Liver (tissue), 3 donors: ENCODE data around the gene CXCL16.

Experiments
- CTCF ChIP-seq: fragments of 150-350 bp; IDR thresholded peaks from 2 replicates; pipeline ENCODE4 v1.5.1; 2017; ENCODE audit warnings: improper control_type of control experiment, low read depth, low read length; ENCODE audit not compliant: missing input control
- EGR1 ChIP-seq, 2 donors: IDR thresholded peaks; 2 replicates each; pipeline ENCODE4 v1.6.1; 2016 to 2018; ENCODE audit warnings: antibody characterized with exemption in 2 of 2, low read depth in 2 of 2
- FOXA1 ChIP-seq: IDR thresholded peaks from 2 replicates; pipeline ENCODE4 v1.6.1; 2016; ENCODE audit warnings: antibody characterized with exemption
- HNF4G ChIP-seq: IDR thresholded peaks from 2 replicates; pipeline ENCODE4 v1.6.1; 2016; ENCODE audit warnings: antibody characterized with exemption
- NR2F2 ChIP-seq: IDR thresholded peaks from 2 replicates; pipeline ENCODE4 v1.6.1; 2016; ENCODE audit warnings: antibody characterized with exemption
- RAD21 ChIP-seq, 2 donors: IDR thresholded peaks; 2 replicates each; pipeline ENCODE4 v1.6.1; 2016; ENCODE audit warnings: antibody characterized with exemption in 2 of 2, mild to moderate bottlenecking in 2 of 2
- REST ChIP-seq: IDR thresholded peaks from 2 replicates; pipeline ENCODE4 v1.6.1; 2016; ENCODE audit warnings: antibody characterized with exemption, mild to moderate bottlenecking
- RXRA ChIP-seq, 2 donors: IDR thresholded peaks; 2 replicates each; pipeline ENCODE4 v1.6.1; 2017 to 2018; ENCODE audit warnings: antibody characterized with exemption in 2 of 2, mild to moderate bottlenecking in 1 of 2
- SP1 ChIP-seq: IDR thresholded peaks from 2 replicates; pipeline ENCODE4 v1.6.1; 2018; ENCODE audit warnings: antibody characterized with exemption, mild to moderate bottlenecking
- TAF1 ChIP-seq: conservative IDR thresholded peaks from 2 replicates; pipeline ENCODE4 v1.6.1; 2016; ENCODE audit warnings: antibody characterized with exemption, mild to moderate bottlenecking
- YY1 ChIP-seq: IDR thresholded peaks from 2 replicates; pipeline ENCODE4 v1.6.1; 2016; ENCODE audit warnings: antibody characterized with exemption, mild to moderate bottlenecking
- ZBTB33 ChIP-seq: IDR thresholded peaks from 2 replicates; pipeline ENCODE4 v1.6.1; 2016; ENCODE audit warnings: antibody characterized with exemption
- TF ChIP-seq, protein P1 (sequence below): IDR thresholded peaks from 2 replicates; pipeline ENCODE4 v1.6.1; 2016; ENCODE audit warnings: antibody characterized with exemption
- TF ChIP-seq, protein P2 (sequence below): IDR thresholded peaks from 2 replicates; pipeline ENCODE4 v1.6.1; 2016; ENCODE audit warnings: antibody characterized with exemption
- donor health status: healthy.
- donor health status: healthy.

DNA sequence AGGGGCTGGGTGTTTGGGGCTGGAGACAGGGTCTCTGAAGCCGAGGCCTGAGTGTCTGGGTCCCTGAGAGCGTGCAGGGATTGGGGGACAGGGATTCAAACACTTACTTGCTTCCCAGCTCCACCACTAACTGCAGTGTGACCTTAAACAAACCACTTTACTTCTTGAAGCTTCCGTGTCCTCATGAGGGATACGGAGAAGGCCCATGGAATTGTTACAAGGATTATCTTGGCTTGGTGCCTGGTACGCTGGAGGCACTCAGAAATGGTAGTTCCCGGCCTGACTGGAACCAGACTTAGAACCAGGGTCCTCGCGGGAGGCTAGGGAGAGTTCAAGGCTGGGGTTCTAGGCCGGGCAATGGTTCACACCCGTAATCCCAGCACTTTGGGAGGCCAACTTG lies 2.9 kb upstream of the CXCL16 start:
- TF ChIP-seq, protein P1, sequence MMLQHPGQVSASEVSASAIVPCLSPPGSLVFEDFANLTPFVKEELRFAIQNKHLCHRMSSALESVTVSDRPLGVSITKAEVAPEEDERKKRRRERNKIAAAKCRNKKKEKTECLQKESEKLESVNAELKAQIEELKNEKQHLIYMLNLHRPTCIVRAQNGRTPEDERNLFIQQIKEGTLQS: no peak
- TF ChIP-seq CTCF (no peak), EGR1 (IDR thresholded peaks at IDR 0.05; ENCODE audit: low read depth in 2 of 2) (no peak), RAD21 (IDR thresholded peaks at IDR 0.05) (no peak), TAF1 (no peak), REST (no peak), SP1 (no peak), YY1 (no peak), HNF4G (no peak), ZBTB33 (no peak), RXRA (IDR thresholded peaks at IDR 0.05) (no peak), NR2F2 (no peak), FOXA1 (no peak)
- TF ChIP-seq, protein P2, sequence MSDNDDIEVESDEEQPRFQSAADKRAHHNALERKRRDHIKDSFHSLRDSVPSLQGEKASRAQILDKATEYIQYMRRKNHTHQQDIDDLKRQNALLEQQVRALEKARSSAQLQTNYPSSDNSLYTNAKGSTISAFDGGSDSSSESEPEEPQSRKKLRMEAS: no peak
